Measurements from ENCODE around the gene RASA3. TPM values are rescaled to one million over a fixed set of nuclear protein-coding genes. Genes with fewer than 3 reads are reported as not detected.

Gene RASA3
- polyA plus RNA-seq, 1 donor from 2014 or later = 8.5 TPM

- H3K27ac ChIP-seq (ENCODE audit: low read length) = no peak overlapping the region
- H4K20me1 ChIP-seq (ENCODE audit: insufficient read depth) = no peaks in the 10 kb centered on the region
- H3K36me3 ChIP-seq (ENCODE audit: insufficient read depth, low read length) = no peaks in the 10 kb centered on the region
- no peak overlapping the region for H2AFZ ChIP-seq (ENCODE audit: low read depth, low read length)
- H3K79me2 ChIP-seq (replicated peaks; ENCODE audit: insufficient read depth, low read length) = no peaks in the 10 kb centered on the region
- H3K9me2 ChIP-seq (ENCODE audit: insufficient read depth, low read length) = no peaks in the 10 kb centered on the region
- H3K4me3 ChIP-seq (ENCODE audit: low read length) = no peak overlapping the region
- H3K9me3 ChIP-seq (ENCODE audit: low read length) = no peaks in the 10 kb centered on the region
- H3K4me2 ChIP-seq (ENCODE audit: low read length) = no peak overlapping the region
- no peak overlapping the region for H3K9ac ChIP-seq (ENCODE audit: low read length)
- H3F3A ChIP-seq (ENCODE audit: insufficient read depth, low read length, poor library complexity, severe bottlenecking) = no peaks in the 10 kb centered on the region
- TF ChIP-seq MXI1 (conservative IDR thresholded peaks at IDR 0.05; ENCODE audit: poor library complexity, severe bottlenecking) = no peak
- no peaks in the 10 kb centered on the region for H3K27me3 ChIP-seq (ENCODE audit: insufficient read depth, low read depth, low read length)
Observed at GRCh38 chr13:113945857-113946408, 186.5 kb downstream of the RASA3 start.

- Histone ChIP-seq H4K20me1 (ENCODE audit: insufficient read depth) (no peaks in the 10 kb centered on the region), H3K9ac (ENCODE audit: low read length) (no peak overlapping the region), H3K4me3 (ENCODE audit: low read length) (no peak overlapping the region), H3F3A (ENCODE audit: insufficient read depth, low read length, poor library complexity, severe bottlenecking) (no peaks in the 10 kb centered on the region), H3K27ac (ENCODE audit: low read length) (no peak overlapping the region), H3K9me2 (ENCODE audit: insufficient read depth, low read length) (no peaks in the 10 kb centered on the region), H3K36me3 (ENCODE audit: insufficient read depth, low read length) (no peaks in the 10 kb centered on the region), H3K27me3 (ENCODE audit: insufficient read depth, low read depth, low read length) (no peaks in the 10 kb centered on the region), H3K4me2 (ENCODE audit: low read length) (no peak overlapping the region), H3K9me3 (ENCODE audit: low read length) (no peaks in the 10 kb centered on the region), H3K79me2 (replicated peaks; ENCODE audit: insufficient read depth, low read length) (no peaks in the 10 kb centered on the region), H2AFZ (ENCODE audit: low read depth, low read length) (no peak overlapping the region)
- TF ChIP-seq CTCF (IDR thresholded peaks at IDR 0.05; ENCODE audit: poor library complexity, severe bottlenecking) (no peak), MXI1 (conservative IDR thresholded peaks at IDR 0.05; ENCODE audit: poor library complexity, severe bottlenecking) (no peak), RAD21 (conservative IDR thresholded peaks at IDR 0.05) (no peak), EP300 (conservative IDR thresholded peaks at IDR 0.05; ENCODE audit: poor library complexity, severe bottlenecking) (no peak), REST (IDR thresholded peaks at IDR 0.05; ENCODE audit: borderline replicate concordance) (no peak), SMC3 (conservative IDR thresholded peaks at IDR 0.05; ENCODE audit: poor library complexity) (no peak), TAF1 (IDR thresholded peaks at IDR 0.05; ENCODE audit: low read depth) (no peak), EZH2 (IDR thresholded peaks at IDR 0.05; ENCODE audit: borderline replicate concordance, insufficient read depth, low read length, poor library complexity, severe bottlenecking) (no peak), POLR2AphosphoS5 (IDR thresholded peaks at IDR 0.05) (no peak)
Observed at GRCh38 chr13:113943821-113944565, 188.4 kb downstream of the RASA3 start.
